B cell (primary cell): Measurements from ENCODE around the gene PODN. TPM values are rescaled to one million over a fixed set of nuclear protein-coding genes. Genes with fewer than 3 reads are reported as not detected.

Source experiments
- ATAC-seq: fragments of 200-7000 bp; cut with Tn5 transposase; one replicate; pipeline ENCODE4 v1.10.0; 2021; ENCODE audit warnings: low read depth, mild to moderate bottlenecking, moderate number of reproducible peaks, moderate library complexity
- CTCF ChIA-PET: fragments of 350-600 bp; sonication (Branson Sonifier 250); formaldehyde crosslinking; loops from one replicate; lab custom pipeline; 2021; ENCODE audit warnings: antibody characterized with exemption, inconsistent platforms; lab: Charles Lee
- POLR2A ChIA-PET: fragments of 350-600 bp; sonication (Branson Sonifier 250); formaldehyde crosslinking; loops from one replicate; lab custom pipeline; 2021; ENCODE audit warnings: antibody characterized with exemption; lab: Charles Lee
- DNase-seq: peaks from one replicate; pipeline ENCODE4 v3.0.0; 2013
- H2AFZ ChIP-seq: 2 replicates; pipeline ENCODE4 v1.6.1; 2012; ENCODE audit warnings: mild to moderate bottlenecking, low read depth, low read length; ENCODE audit not compliant: insufficient read depth, poor library complexity, severe bottlenecking
- H3K27ac ChIP-seq, 2 donors: 1 replicate in 1 of 2; 2 replicates in 1 of 2; pipeline ENCODE4 v1.5.1; 2012 to 2013; ENCODE audit warnings: low read length in 2 of 2, mild to moderate bottlenecking in 2 of 2, moderate library complexity in 1 of 2
- H3K27me3 ChIP-seq, 4 experiments: fragments of 200-600 bp in 1 of 4; sonication (generic) in 1 of 4; replicated peaks in 1 of 4; 1 replicate in 2 of 4; 2 replicates in 2 of 4; pipeline versions ENCODE4 v1.6.1 to v1.7.0; 2013 to 2016; ENCODE audit warnings: low read length in 3 of 4, mild to moderate bottlenecking in 2 of 4, mixed read lengths in 1 of 4, moderate library complexity in 1 of 4; ENCODE audit not compliant: insufficient read depth in 4 of 4, control insufficient read depth in 3 of 4; ENCODE audit errors: control extremely low read depth in 1 of 4
- H3K36me3 ChIP-seq, 2 experiments: replicated peaks in 1 of 2; 1 replicate in 1 of 2; 2 replicates in 1 of 2; pipeline versions ENCODE4 v1.6.1 to v1.7.1; 2013; ENCODE audit warnings: low read length in 1 of 2; ENCODE audit not compliant: insufficient read depth in 2 of 2, control insufficient read depth in 1 of 2; ENCODE audit errors: control extremely low read depth in 1 of 2, extremely low read depth in 1 of 2
- H3K4me1 ChIP-seq, 2 donors: fragments of 200-600 bp in 1 of 2; sonication (generic) in 1 of 2; 1 replicate in 1 of 2; 2 replicates in 1 of 2; pipeline versions ENCODE4 v1.5.1 to v1.6.1; 2013 to 2017; ENCODE audit warnings: low read length in 2 of 2; ENCODE audit not compliant: control insufficient read depth in 2 of 2, insufficient read depth in 2 of 2
- H3K4me2 ChIP-seq: replicated peaks from 2 replicates; pipeline ENCODE3; 2012; ENCODE audit warnings: mild to moderate bottlenecking, low read depth, low read length; ENCODE audit not compliant: poor library complexity, severe bottlenecking
- H3K4me3 ChIP-seq, 5 experiments: fragments of 200-600 bp in 1 of 5; sonication (generic) in 1 of 5; 1 replicate in 3 of 5; 2 replicates in 2 of 5; pipeline versions ENCODE4 v1.5.1 to v1.7.0; 2011 to 2016; ENCODE audit warnings: low read length in 4 of 5, mild to moderate bottlenecking in 4 of 5, low read depth in 2 of 5, control low read depth in 1 of 5, moderate library complexity in 1 of 5; ENCODE audit not compliant: insufficient read depth in 1 of 5; ENCODE audit errors: control extremely low read depth in 1 of 5, extremely low read depth in 1 of 5
- H3K79me2 ChIP-seq: fragments of 200-600 bp; sonication (generic); one replicate; pipeline ENCODE4 v1.6.0; 2016; ENCODE audit warnings: low read length; ENCODE audit not compliant: control insufficient read depth, insufficient read depth
- H3K9ac ChIP-seq: fragments of 200-600 bp; sonication (generic); 2 replicates; pipeline ENCODE4 v1.6.1; 2017; ENCODE audit warnings: mild to moderate bottlenecking, low read length, moderate library complexity
- H3K9me3 ChIP-seq, 3 donors: one replicate each; pipeline versions ENCODE4 v1.6.1 to v1.7.1; 2013; ENCODE audit warnings: low read length in 2 of 3; ENCODE audit not compliant: control insufficient read depth in 2 of 3, insufficient read depth in 1 of 3; ENCODE audit errors: control extremely low read depth in 1 of 3
- H4K20me1 ChIP-seq: 2 replicates; pipeline ENCODE4 v1.6.0; 2012; ENCODE audit warnings: mild to moderate bottlenecking, low read length; ENCODE audit not compliant: insufficient read depth, control insufficient read depth, poor library complexity, severe bottlenecking
- H3K27ac Mint-ChIP-seq: one replicate; pipeline ENCODE4 v1.8.0; 2021; ENCODE audit warnings: mixed read lengths
- H3K27me3 Mint-ChIP-seq: one replicate; pipeline ENCODE4 v1.8.0; 2021; ENCODE audit warnings: mixed read lengths
- H3K4me1 Mint-ChIP-seq: one replicate; pipeline ENCODE4 v1.8.0; 2021; ENCODE audit warnings: mixed read lengths
- H3K4me3 Mint-ChIP-seq: one replicate; pipeline ENCODE4 v1.8.0; 2021; ENCODE audit warnings: mixed read lengths
- H3K9me3 Mint-ChIP-seq: one replicate; pipeline ENCODE4 v1.8.0; 2022; ENCODE audit warnings: mixed read lengths; ENCODE audit not compliant: insufficient read depth
- EZH2 ChIP-seq: IDR thresholded peaks from 2 replicates; pipeline ENCODE4 v1.6.1; 2012; ENCODE audit warnings: borderline replicate concordance, low read depth, mild to moderate bottlenecking, moderate library complexity, low read length; ENCODE audit not compliant: insufficient read depth, poor library complexity, severe bottlenecking
- WGBS: methylation state at CpG from one replicate; pipeline ENCODE4 v1.1.5; 2013; ENCODE audit warnings: missing lambda C conversion rate; ENCODE audit not compliant: insufficient coverage; 5-methylcytosine and 5-hydroxymethylcytosine counted together
- intact Hi-C: fragments of 100-400 bp; cut with micrococcal nuclease; formaldehyde crosslinking; loops from one replicate; pipeline ENCODE4 v1.10.0; 2022
- polyA plus RNA-seq: library from polyadenylated mRNA; depleted of rRNA; stranded (reverse); fragments of >200 nt; gene quantifications from 2 replicates; pipeline ENCODE4 v1.2.3, GENCODE V29; 2012
- total RNA-seq, 2 donors: library from RNA; stranded (reverse); fragments of 120-200 nt in 1 of 2; gene quantifications; 1 replicate in 1 of 2; 2 replicates in 1 of 2; pipeline versions ENCODE4 v1.2.3 to v1.2.4, GENCODE V29; 2013 to 2022
- TF ChIP-seq, protein P1 (sequence below): fragments of 200-600 bp; IDR thresholded peaks from one replicate; pipeline ENCODE4 v1.8.0; 2022; ENCODE audit warnings: antibody characterized with exemption, mild to moderate bottlenecking

Gene PODN
- total and polyA plus RNA-seq, 2 donors (not counting 1 experiment from before 2014, with no cell fraction given): not detected

GRCh38 chr1:53069265-53069662, 7.3 kb downstream of the PODN start:
- H2AFZ ChIP-seq: no peak overlapping the region
- ATAC-seq (no peak), DNase-seq (no peak)
- no peaks in the 10 kb centered on the region for H3K9me3 ChIP-seq
- TF ChIP-seq EZH2: no peak
- TF ChIP-seq, protein P1, sequence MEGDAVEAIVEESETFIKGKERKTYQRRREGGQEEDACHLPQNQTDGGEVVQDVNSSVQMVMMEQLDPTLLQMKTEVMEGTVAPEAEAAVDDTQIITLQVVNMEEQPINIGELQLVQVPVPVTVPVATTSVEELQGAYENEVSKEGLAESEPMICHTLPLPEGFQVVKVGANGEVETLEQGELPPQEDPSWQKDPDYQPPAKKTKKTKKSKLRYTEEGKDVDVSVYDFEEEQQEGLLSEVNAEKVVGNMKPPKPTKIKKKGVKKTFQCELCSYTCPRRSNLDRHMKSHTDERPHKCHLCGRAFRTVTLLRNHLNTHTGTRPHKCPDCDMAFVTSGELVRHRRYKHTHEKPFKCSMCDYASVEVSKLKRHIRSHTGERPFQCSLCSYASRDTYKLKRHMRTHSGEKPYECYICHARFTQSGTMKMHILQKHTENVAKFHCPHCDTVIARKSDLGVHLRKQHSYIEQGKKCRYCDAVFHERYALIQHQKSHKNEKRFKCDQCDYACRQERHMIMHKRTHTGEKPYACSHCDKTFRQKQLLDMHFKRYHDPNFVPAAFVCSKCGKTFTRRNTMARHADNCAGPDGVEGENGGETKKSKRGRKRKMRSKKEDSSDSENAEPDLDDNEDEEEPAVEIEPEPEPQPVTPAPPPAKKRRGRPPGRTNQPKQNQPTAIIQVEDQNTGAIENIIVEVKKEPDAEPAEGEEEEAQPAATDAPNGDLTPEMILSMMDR: no peak
- H3K9ac ChIP-seq: no peak overlapping the region
- CTCF ChIA-PET: no interaction called here
- H3K4me2 ChIP-seq: no peak overlapping the region
- Mint-ChIP-seq H3K4me3 (no peak overlapping the region), H3K27me3 (peaks cover 14% of the 10 kb centered on the region), H3K9me3 (no peaks in the 10 kb centered on the region), H3K4me1 (no peaks in the 10 kb centered on the region), H3K27ac (no peak overlapping the region)
- no peaks in the 10 kb centered on the region for H3K79me2 ChIP-seq
- H3K27ac ChIP-seq: no peak overlapping the region
- peaks cover 0 to 6% (median 1%) of the 10 kb centered on the region in 4 experiments for H3K27me3 ChIP-seq
- H3K4me1 ChIP-seq: no peaks in the 10 kb centered on the region
- 89% methylated on average over 7 of the region's 7 CpGs for WGBS
- H3K36me3 ChIP-seq: no peaks in the 10 kb centered on the region
- H4K20me1 ChIP-seq: no peaks in the 10 kb centered on the region
- POLR2A ChIA-PET: no interaction called here
- no peak overlapping the region for H3K4me3 ChIP-seq
- intact Hi-C loops: no loop called here

GRCh38 chr1:53069663-53070327, 7.8 kb downstream of the PODN start:
- DNase-seq (no peak), ATAC-seq (no peak)
- H3K27ac Mint-ChIP-seq: no peak overlapping the region
- H3K27me3 Mint-ChIP-seq: peaks cover 10% of the 10 kb centered on the region
- H3K4me3 Mint-ChIP-seq: no peak overlapping the region
- Histone ChIP-seq H3K9me3 (no peaks in the 10 kb centered on the region), H3K4me3 (no peak overlapping the region), H4K20me1 (no peaks in the 10 kb centered on the region), H3K4me2 (no peak overlapping the region), H2AFZ (no peak overlapping the region), H3K27me3 (peaks cover 0 to 4% (median 0%) of the 10 kb centered on the region in 4 experiments), H3K4me1 (no peaks in the 10 kb centered on the region), H3K79me2 (no peaks in the 10 kb centered on the region), H3K36me3 (no peaks in the 10 kb centered on the region), H3K9ac (no peak overlapping the region), H3K27ac (no peak overlapping the region)
- CTCF ChIA-PET: no interaction called here
- POLR2A ChIA-PET: no interaction called here
- TF ChIP-seq EZH2: no peak
- TF ChIP-seq, protein P1: no peak
- WGBS: 90% methylated on average over 30 of the region's 31 CpGs
- no peaks in the 10 kb centered on the region for H3K9me3 Mint-ChIP-seq
- intact Hi-C loops: no loop called here
- H3K4me1 Mint-ChIP-seq: no peaks in the 10 kb centered on the region
